PFSK-1 (cell line): ENCODE measurements around the gene FOSL2.

Source experiments
- FOXP2 ChIP-seq: optimal IDR thresholded peaks from 2 replicates; pipeline ENCODE3; 2011; ENCODE audit warnings: borderline replicate concordance, control low read depth, inconsistent platforms; ENCODE audit not compliant: insufficient read depth; ENCODE audit errors: extremely low read length, extremely low read depth
- POLR2AphosphoS5 ChIP-seq: IDR thresholded peaks from 2 replicates; pipeline ENCODE4 v1.6.1; 2012; ENCODE audit warnings: low read depth, mild to moderate bottlenecking, control low read depth, low read length, moderate library complexity
- SIN3A ChIP-seq: IDR thresholded peaks from 2 replicates; pipeline ENCODE4 v1.6.1; 2012; ENCODE audit warnings: mild to moderate bottlenecking, low read length, moderate library complexity, borderline replicate concordance; ENCODE audit not compliant: insufficient read depth
- TAF1 ChIP-seq: IDR thresholded peaks from 2 replicates; pipeline ENCODE4 v1.6.1; 2012; ENCODE audit warnings: low read length, control low read depth, borderline replicate concordance; ENCODE audit not compliant: insufficient read depth
- TF ChIP-seq, protein P1 (sequence below), 2 experiments: IDR thresholded peaks; 2 replicates each; pipeline versions ENCODE4 v1.6.1 to v1.8.0; 2011 to 2012; ENCODE audit warnings: low read depth in 2 of 2, low read length in 2 of 2, control low read depth in 1 of 2, inconsistent platforms in 1 of 2, mild to moderate bottlenecking in 1 of 2, moderate library complexity in 1 of 2; ENCODE audit not compliant: insufficient read depth in 1 of 2

DNA sequence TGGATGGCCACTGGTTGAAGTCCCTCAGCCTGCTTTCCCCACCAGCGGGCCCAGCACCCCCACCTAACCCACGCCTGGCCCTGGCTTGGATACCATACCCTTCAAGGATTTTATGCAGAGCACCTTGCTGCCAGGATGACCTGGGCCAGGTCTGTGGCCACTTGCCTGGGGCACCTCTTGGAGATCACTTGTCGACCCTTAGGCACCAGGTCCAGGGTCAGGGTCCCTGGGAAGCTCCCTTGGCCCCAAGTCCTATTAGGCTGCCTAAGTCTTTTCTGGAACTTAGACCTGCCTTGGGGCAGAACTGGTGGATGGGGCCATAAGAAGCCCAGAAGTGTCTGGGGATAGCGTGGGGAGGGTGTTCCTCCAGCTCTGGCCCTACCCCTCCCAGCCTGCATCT, 39.1 kb downstream of the FOSL2 start:
- TF ChIP-seq, protein P1, sequence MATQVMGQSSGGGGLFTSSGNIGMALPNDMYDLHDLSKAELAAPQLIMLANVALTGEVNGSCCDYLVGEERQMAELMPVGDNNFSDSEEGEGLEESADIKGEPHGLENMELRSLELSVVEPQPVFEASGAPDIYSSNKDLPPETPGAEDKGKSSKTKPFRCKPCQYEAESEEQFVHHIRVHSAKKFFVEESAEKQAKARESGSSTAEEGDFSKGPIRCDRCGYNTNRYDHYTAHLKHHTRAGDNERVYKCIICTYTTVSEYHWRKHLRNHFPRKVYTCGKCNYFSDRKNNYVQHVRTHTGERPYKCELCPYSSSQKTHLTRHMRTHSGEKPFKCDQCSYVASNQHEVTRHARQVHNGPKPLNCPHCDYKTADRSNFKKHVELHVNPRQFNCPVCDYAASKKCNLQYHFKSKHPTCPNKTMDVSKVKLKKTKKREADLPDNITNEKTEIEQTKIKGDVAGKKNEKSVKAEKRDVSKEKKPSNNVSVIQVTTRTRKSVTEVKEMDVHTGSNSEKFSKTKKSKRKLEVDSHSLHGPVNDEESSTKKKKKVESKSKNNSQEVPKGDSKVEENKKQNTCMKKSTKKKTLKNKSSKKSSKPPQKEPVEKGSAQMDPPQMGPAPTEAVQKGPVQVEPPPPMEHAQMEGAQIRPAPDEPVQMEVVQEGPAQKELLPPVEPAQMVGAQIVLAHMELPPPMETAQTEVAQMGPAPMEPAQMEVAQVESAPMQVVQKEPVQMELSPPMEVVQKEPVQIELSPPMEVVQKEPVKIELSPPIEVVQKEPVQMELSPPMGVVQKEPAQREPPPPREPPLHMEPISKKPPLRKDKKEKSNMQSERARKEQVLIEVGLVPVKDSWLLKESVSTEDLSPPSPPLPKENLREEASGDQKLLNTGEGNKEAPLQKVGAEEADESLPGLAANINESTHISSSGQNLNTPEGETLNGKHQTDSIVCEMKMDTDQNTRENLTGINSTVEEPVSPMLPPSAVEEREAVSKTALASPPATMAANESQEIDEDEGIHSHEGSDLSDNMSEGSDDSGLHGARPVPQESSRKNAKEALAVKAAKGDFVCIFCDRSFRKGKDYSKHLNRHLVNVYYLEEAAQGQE (IDR thresholded peaks at IDR 0.05; ENCODE audit: insufficient read depth in 1 of 2, low read depth in 2 of 2, low read length in 2 of 2), result no peak
- TF ChIP-seq TAF1, result no peak
- TF ChIP-seq SIN3A, result no peak
- TF ChIP-seq POLR2AphosphoS5, result no peak
- no peak for TF ChIP-seq FOXP2
